22Rv1 (cell line): Measurements from ENCODE around the gene MTIF3.
"Not testable (repeated sequence)": the region's sequence is repeated elsewhere in the genome, so short reads cannot be mapped to it uniquely, and the experiment has no call there.

ENCODE experiments used
- CTCF ChIP-seq: fragments of 450-650 bp; IDR thresholded peaks from 2 replicates; pipeline ENCODE4 v1.5.1; 2017; ENCODE audit warnings: mild to moderate bottlenecking
- ZFX ChIP-seq: fragments of 450-650 bp; IDR thresholded peaks from 2 replicates; pipeline ENCODE4 v1.6.1; 2017; ENCODE audit warnings: antibody characterized with exemption, borderline replicate concordance

- not testable (repeated sequence) for TF ChIP-seq CTCF, ZFX
Measured at GRCh38 chr13:27400405-27400804, 50.0 kb downstream of the MTIF3 start.
